HG03280 (cell line): Measurements from ENCODE around the gene OR1J1.

Source experiments
- ATAC-seq: cut with Tn5 transposase; IDR thresholded peaks from one replicate; pipeline ENCODE4 v1.9.1; 2021; ENCODE audit warnings: mild to moderate bottlenecking, moderate library complexity; ENCODE audit not compliant: unreplicated experiment

OR1J1 gene, protein sequence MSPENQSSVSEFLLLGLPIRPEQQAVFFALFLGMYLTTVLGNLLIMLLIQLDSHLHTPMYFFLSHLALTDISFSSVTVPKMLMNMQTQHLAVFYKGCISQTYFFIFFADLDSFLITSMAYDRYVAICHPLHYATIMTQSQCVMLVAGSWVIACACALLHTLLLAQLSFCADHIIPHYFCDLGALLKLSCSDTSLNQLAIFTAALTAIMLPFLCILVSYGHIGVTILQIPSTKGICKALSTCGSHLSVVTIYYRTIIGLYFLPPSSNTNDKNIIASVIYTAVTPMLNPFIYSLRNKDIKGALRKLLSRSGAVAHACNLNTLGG

DNA sequence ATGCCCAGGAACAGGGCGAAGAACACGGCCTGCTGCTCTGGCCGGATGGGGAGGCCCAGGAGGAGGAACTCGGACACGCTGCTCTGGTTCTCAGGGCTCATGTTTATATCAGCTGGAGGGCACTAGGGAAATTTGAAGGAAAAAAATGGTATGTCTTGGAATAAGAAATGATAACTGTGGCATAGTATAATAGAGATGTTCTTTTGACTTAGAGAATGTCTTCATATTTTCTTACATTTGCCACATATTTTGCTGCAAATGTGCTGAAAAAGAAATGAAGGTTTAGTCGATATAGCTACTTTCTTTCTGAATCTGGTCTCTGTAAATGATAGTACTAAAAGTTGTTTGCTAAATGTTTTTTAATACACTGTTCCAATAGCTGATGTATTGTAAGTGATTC, at the start of gene OR1J1:
Gene OR1J1, minus strand, starts transcription at position 101 of the 400 bp plus-strand sequence. Its CDS starts 0 bp downstream, at position 101.
- no peak for ATAC-seq

DNA sequence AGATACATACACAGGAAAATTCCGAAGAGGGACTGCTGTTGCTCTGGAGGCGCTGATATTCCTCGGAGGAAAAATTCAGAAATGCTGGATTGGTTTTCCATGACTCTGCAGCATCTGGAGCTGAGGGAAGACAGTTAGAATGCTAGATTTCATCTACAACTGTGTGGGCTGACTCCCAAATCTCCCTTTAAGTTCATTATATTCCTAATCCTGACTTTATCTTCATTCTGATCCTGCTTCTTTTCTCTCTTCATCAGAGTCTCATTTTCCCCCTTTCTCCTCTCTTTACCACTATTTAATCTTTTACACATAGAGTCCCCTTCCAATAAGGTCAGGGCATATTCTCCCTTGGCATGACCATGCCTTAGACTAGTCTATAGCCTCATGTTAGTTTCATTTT, 49.5 kb upstream of the OR1J1 start, which contains the start of gene OR1N1:
Gene OR1N1, minus strand, starts transcription at position 101 of the 400 bp plus-strand sequence. Its CDS starts 0 bp downstream, at position 101.
- ATAC-seq, result no peak

DNA sequence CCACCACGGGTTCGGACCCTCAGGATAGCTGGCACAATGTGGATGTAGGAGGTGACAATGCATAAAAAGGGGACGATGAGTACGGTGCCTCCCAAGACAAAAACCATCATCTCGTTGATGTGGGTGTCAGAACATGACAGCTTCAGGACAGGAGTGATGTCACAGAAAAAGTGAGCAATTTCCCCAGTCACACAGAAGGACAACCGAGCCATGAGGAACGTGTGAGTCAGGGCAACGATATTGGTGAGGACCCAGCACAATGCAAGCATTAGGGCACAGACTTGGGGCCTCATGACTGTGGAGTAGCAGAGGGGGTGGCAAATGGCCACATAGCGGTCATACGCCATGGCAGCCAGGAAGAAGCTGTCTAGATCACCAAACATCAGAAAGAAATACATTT, 48.9 kb upstream of the OR1J1 start:
- no peak for ATAC-seq

DNA sequence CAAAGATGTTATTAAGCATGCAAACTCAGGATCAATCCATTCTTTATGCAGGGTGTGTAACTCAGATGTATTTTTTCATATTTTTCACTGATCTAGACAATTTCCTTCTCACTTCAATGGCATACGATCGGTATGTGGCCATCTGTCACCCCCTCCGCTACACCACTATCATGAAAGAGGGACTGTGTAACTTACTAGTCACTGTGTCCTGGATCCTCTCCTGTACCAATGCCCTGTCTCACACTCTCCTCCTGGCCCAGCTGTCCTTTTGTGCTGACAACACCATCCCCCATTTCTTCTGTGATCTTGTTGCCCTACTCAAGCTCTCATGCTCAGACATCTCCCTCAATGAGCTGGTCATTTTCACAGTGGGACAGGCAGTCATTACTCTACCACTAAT, 41.6 kb upstream of the OR1J1 start:
- no peak for ATAC-seq

DNA sequence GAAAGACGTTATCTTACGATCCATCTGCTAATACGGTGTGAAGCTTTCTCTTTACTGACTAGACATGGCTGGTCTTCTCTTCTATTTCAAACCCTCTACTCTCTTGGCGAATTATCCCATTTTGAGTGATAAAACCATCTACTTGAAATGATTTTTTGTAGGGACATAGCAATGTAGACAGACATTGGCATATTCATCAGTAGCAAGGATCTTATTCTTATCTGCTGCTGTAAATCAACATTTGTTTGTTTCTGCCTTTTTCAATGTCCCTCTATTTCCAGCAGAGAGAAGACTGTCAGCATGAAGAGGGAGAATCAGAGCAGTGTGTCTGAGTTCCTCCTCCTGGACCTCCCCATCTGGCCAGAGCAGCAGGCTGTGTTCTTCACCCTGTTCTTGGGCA, 41.1 kb upstream of the OR1J1 start, which contains the start of gene OR1J4:
Gene OR1J4, plus strand, starts transcription at position 301 of the 400 bp plus-strand sequence. Its CDS starts 0 bp downstream, at position 301.
- ATAC-seq, result no peak

DNA sequence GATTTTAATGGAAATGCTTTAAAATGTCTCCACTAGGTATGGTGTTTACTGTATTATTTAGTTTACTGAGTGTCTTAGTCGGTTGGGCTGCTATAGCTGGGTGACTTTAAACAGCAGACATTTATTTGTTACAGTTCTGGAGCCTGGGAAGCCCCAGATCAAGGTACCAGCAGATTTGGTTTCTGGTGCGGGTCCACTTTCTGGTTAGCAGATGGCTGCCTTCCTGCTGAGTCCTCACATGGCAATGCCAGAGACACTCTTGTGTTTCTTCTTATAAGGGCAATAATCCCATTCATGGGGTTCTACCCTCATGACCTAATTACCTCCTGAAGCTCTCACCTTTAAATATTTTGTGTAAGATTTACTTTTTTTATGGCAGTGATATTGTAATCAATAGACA, 40.5 kb upstream of the OR1J1 start:
- ATAC-seq, result no peak

DNA sequence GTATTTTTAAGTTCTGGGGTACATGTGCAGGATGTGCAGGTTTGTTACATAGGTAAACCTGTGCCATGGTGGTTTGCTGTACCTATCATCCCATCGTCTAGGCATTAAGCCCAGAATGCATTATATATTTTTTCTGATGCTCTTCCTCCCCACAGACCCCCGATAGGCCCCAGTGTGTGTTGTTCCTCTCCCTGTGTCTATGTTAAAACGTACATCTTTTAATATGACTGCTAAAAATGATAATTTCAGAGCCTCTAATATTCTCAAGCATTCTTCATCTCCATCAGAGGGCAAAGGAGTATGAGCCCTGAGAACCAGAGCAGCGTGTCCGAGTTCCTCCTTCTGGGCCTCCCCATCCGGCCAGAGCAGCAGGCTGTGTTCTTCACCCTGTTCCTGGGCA, 32.8 kb upstream of the OR1J1 start, which contains the start of gene OR1J2:
Gene OR1J2, plus strand, starts transcription at position 301 of the 400 bp plus-strand sequence. Its CDS starts 0 bp downstream, at position 301.
- no peak for ATAC-seq

DNA sequence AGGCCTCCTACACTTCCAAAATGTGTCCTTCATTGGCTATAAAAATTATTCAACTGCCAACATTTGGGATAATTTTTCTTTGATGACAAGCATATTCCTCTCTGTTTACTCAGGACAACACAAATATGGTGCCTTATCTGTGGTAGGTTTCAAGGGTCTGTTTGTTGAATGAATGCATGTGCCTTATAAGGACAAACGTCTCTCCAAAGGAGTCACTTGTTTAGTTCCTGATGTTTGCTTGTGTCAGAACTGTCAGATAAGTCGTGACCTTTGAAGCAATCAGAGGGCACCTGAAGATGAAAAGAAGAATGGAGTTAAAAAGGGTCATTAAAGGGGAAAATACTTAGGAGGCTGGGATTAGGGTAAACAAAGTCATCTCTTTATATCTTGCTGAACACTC, 29.2 kb upstream of the OR1J1 start:
- no peak for ATAC-seq

DNA sequence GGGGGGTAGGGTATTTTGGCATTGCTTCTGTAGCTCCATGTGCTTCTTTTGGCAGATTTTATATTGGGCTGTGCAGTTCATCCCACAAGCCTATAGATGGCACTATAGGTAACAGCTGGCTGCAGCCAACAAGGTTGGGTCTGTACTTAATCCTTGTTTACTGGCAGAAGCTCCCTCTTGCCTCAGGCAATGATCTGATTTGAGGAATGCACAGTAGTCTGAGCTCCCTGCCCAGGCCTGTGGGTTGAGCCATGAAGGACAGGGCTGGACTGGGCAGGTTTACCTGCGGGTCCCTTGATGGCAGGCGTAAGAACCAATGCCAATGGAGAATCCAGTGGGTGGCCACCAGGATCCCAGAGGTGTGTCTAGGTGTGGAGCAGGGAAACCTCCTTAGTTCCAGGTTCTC, 21.2 kb upstream of the OR1J1 start:
- no peak for ATAC-seq

DNA sequence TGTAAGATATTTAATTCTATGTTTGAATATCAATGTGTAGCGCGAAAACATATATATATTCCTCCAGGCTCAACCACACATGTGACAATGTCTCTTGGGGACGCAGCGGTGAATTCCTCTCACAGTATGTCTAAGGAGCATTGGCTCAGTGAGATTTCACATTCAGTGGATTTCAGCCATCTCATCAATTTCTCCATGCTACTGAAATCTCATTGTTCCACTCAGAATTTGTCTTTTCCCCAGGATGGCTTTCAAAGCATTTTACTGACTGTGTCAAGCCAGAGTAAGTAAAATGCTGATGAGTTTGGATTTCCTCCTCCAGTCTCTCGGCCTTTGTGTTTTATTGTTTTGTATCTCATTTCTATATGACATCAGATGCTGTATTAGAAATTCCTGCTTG, 1.3 kb upstream of the OR1J1 start:
- no peak for ATAC-seq

DNA sequence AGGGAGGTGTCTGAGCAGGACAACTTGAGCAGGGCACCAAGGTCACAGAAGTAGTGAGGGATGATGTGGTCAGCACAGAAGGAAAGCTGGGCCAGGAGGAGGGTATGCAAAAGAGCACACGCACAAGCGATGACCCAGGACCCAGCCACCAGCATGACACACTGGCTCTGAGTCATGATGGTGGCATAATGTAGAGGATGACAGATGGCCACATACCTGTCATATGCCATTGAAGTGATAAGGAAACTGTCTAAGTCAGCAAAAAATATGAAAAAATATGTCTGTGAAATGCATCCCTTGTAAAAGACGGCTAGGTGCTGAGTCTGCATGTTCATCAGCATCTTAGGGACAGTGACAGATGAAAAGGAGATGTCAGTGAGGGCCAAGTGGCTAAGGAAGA, 380 bp downstream of the OR1J1 start:
- no peak for ATAC-seq

DNA sequence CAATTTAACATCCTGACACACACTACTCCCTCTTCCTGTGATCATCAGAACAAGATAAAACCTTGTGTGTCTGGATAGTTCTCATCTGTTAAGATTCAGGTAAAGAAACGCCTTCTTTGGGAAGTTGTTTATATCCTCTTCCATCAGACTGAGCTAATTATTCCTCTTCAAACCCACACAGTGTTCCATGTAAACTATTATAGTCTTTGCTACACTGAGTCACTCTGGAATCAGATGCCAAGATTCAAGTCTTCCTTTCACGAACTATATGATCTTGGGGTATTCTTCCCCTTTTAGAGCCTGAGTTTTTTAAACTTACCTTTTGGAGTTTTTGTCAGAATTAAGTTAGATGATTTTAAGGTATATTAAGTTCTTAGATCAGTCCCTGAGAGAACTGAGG, 2.0 kb downstream of the OR1J1 start:
- ATAC-seq, result no peak

DNA sequence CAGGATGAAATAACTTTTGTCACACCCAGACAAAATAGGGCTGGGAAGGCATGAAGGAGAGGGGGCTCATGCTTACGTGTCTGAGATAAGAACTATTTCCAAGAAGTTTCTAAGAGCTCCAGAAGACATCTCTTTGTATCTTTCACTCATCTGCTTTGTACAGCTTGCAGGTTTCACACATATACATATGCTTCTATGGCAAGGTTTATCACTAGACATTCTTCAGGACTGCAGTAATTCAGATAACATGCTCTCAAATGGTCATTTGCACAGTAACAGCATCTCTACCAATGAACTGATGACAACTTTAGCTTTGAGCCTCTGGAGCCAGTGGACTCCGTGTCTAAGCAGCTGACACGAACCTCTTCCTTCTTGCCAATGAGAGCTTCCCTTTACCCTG, 3.2 kb downstream of the OR1J1 start:
- ATAC-seq, result no peak

DNA sequence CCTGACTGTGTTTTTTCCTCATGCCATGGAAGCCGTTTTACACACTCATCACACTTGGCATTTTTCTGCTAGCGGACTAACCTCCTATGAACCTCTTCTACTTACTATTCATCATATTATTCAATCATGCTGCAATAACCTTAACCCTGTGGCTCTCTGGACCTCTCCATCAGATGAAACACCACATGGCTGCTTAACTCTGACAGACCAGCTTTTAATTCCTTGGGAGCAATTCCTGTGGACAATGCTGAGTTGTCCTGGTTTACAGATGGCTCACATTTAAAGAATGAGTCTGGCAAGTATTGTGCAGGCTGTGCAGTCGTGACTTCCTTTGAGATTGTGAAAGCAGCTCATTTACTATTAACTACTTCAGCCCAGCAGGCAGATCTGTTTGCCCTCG, 9.0 kb downstream of the OR1J1 start:
- ATAC-seq, result no peak

DNA sequence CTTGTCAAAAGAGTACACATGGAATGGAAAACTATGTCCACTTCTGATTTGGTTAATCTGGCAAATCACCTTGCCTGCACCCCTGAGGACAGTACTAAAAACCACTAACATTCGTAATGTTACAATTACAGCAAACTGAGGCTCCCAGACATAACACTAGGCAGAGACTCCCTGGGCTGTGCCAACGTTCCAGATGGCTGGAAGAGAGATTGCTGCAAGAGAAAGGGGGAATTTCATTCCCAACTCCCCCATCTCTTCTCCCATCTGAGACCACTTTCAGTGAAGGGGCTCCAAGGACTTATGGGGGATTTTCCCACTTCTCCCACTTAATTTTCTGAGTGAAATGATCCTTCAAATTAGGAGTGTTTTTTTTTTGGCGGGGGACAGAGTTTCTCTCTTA, 11.3 kb downstream of the OR1J1 start:
- no peak for ATAC-seq

DNA sequence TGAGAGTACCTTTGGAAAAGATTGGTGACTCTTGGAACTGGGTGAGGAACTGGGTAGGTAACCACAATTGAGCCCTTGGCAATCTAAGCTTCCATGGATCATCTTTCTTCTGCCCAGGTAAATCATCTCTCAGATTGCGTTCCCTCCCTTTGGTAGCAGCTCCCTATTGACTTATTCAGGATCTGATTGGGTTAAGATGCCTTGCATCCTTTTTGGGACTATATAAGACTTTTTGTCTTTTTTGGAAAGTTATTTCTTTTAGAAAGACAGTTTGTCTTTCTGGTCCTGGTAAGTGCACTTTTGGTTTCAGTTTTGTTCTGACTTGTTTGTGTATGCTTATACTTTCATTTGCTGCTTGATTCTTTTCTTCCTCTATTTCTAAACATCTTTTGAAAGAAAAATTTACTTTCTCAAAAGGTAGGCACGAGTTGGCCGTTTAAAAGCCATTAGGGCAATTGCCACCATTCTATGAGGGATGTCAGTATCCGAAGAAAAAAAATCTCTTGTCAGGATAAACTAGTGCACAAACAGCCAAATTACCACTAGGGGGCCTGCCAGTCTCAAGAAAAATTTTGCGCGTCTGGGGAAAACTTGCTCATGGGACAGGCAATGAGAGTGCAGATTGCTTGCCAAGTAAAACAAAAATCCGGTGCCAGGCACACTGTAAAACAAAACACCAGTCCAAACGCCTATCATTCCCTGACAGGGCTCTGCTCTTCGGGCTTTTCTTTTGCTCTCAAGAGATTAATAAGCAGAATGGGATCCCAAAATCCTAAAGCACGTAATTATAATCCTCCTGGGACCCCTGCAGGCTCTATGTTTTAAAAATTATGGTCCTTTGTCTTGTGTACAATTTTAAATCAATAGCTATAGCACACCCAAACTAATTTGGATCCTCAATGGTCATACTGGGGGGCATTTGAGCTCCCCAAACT, 12.8 kb downstream of the OR1J1 start:
- ATAC-seq, result peak; percentile 79

DNA sequence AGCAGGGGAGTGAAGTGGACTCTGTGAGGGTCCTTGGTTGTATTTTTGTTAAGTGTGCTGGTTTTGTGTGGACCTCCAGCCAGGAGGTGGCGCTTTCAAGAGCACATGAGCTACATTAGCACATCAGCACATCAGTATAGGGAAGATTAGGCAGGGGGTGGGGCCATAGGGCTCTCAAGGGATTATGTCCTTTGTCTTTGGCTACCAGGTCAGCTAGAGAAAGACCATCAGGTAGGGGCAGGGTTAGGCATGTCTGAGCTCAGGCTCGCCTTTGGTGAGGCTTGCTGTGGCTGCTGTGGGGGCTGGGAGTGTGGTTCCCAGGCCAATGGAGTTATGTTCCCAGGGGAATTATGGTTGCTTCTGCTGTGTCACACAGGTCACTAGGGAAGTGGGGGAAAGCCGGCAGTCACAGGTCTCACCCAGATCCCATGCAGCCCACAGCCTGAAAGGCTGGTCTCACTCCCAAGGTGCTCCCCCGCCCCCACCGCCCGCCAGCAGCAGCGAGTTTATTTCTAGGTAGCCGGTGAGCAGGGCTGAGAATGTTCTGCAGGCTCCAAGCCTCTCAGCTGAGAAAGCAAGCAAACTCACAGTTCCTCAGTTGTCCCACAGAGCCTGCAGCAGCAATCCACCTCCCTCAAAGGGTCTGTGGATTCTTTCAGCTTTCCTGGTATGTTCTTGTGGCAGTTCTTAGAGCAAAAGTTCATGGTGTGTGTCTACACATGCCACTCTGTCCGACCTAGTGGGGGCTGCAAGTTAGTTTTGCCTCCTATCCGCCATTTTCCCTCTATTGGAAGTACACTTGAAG, 13.7 kb downstream of the OR1J1 start:
- no peak for ATAC-seq

DNA sequence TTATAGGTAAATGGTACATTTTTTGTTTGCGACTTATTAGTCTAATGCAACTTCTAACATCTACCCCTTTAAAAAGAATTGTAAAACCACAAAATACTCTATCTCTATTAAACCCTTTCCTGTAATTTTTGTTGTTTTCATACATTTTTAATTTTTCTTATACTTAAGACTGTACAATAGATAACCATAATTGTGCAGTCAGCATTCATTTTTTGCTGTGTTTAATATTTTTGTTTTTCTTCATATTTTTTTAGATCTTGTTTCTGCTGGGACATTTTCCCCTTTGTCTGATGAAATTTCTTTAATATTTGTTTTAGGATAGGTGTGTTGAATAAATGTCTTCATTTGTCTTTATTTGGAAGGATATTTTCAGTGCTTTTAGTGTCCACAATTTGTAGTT, 19.9 kb downstream of the OR1J1 start:
- no peak for ATAC-seq

DNA sequence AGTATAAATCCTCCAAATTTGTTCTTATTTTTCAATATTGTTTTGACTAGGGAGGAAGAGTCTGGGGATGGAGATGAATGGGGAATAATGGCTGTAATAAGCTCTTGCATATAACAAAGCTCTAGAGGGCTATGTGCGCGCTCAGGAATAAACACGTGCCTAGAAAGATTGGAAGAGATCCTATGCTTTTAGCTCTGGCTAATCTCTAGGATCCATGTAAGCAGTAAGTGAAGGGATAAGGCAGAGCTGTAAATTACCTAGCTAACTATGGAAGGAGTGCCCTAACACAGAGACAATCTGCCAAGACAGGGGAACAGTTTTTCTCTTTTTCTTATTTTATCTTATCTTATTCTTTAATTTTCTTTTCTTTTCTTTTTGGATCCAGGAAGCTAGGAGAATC, 21.6 kb downstream of the OR1J1 start:
- no peak for ATAC-seq

DNA sequence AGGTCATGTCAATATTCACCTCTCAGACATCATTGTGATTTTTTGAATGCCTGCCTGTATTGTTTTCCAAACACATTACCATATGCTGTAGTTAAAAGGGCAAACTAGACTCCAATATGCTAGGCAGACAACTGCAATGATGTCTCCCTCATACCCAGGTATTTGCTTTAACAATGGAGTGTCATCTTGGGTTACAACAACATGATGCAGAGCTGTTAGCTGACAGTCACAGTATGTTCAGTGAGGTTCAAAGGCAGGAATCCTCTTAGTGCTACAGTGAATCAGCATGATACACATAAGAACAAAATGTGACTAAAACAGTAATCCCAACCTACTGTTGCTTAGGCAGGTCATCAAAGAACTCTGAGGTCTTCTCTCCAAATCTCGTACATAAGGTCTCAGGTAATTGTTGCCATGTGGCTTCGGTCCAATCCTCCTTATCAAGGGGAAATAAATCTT, 24.0 kb downstream of the OR1J1 start:
- no peak for ATAC-seq
